MCF 10A (cell line): ENCODE results near the gene AVL9. TPM values are rescaled to one million over a fixed set of nuclear protein-coding genes. Genes with fewer than 3 reads are reported as not detected.
A peak's percentile ranks its signal among the peaks of the same experiment; 100 is the strongest.

ENCODE experiments used
- BruUV-seq: library from RNA; stranded (reverse); fragments of 400-500 nt; replicated peaks from 2 replicates; lab custom pipeline; 2021; lab: Mats Ljungman, UMichigan
- CTCF ChIA-PET: fragments of 300-600 bp; sonication (Branson Sonifier 250); formaldehyde crosslinking; extraction: SDS; loops from one replicate; lab custom pipeline; 2021; ENCODE audit warnings: antibody characterized with exemption, inconsistent platforms; lab: Yijun Ruan, JAX
- POLR2A ChIA-PET: fragments of 300-600, 350-650 bp; sonication (Branson Sonifier 250); formaldehyde crosslinking; extraction: SDS; loops from one replicate; lab custom pipeline; 2020; ENCODE audit warnings: antibody characterized with exemption, inconsistent platforms; lab: Yijun Ruan, JAX
- DNase-seq: peaks from one replicate; pipeline ENCODE4 v3.0.0-alpha.2; 2018; ENCODE audit not compliant: unreplicated experiment
- H3K27ac Mint-ChIP-seq: one replicate; pipeline ENCODE4 v1.8.0; 2022; ENCODE audit warnings: mild to moderate bottlenecking, low read depth, mixed read lengths; ENCODE audit not compliant: unreplicated experiment
- H3K27me3 Mint-ChIP-seq: one replicate; pipeline ENCODE4 v1.8.0; 2022; ENCODE audit warnings: mixed read lengths; ENCODE audit not compliant: insufficient read depth, unreplicated experiment
- H3K36me3 Mint-ChIP-seq: one replicate; pipeline ENCODE4 v1.8.0; 2022; ENCODE audit warnings: mild to moderate bottlenecking, moderate library complexity, mixed read lengths; ENCODE audit not compliant: insufficient read depth, unreplicated experiment
- H3K4me1 Mint-ChIP-seq: one replicate; pipeline ENCODE4 v1.8.0; 2022; ENCODE audit warnings: mixed read lengths; ENCODE audit not compliant: insufficient read depth, unreplicated experiment
- H3K4me3 Mint-ChIP-seq: one replicate; pipeline ENCODE4 v1.8.0; 2022; ENCODE audit warnings: mild to moderate bottlenecking, moderate library complexity, mixed read lengths; ENCODE audit not compliant: unreplicated experiment
- H3K9me3 Mint-ChIP-seq: one replicate; pipeline ENCODE4 v1.8.0; 2022; ENCODE audit warnings: mixed read lengths; ENCODE audit not compliant: unreplicated experiment
- intact Hi-C: fragments of 100-400 bp; cut with micrococcal nuclease; formaldehyde crosslinking; loops from 2 replicates; pipeline ENCODE4 v1.14.1; 2022
- total RNA-seq: library from RNA; stranded (reverse); gene quantifications from 2 replicates; pipeline ENCODE4 v1.2.3, GENCODE V29; 2022
- TF ChIP-seq, protein P1 (sequence below): fragments of 200-600 bp; IDR thresholded peaks from one replicate; pipeline ENCODE4 v1.8.0; 2022; ENCODE audit warnings: antibody characterized with exemption, mild to moderate bottlenecking; ENCODE audit not compliant: unreplicated experiment

Gene AVL9
- total RNA-seq, 1 experiment from 2014 or later = 38.6 TPM

DNA sequence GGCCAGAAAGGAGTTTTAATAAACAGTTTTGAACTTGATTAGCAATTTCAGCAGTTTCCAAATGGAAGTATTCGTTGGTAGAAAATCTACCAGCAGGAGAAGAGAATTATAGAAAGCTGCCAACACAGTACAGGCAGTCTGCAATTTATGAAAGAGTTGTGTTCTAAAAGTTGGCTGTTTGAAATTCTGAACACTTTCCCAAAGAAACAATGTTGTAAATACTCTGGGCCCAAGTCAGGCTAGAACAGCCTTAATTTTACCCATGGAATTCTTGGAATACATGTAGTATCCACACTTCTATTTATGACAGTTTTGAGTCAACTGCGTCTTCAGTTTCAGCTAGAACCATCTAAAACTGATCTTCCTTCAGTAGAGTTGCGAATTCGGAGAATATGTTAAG is 42.5 kb downstream of the AVL9 start:
- H3K4me3 Mint-ChIP-seq = no peak overlapping the region
- H3K36me3 Mint-ChIP-seq = peaks cover 5% of the 10 kb centered on the region
- intact Hi-C loops = loop anchor here (2.0 kb wide), 1 partner anchor 47 kb away; the partner anchor contains the start of gene LSM5
- TF ChIP-seq, protein P1, sequence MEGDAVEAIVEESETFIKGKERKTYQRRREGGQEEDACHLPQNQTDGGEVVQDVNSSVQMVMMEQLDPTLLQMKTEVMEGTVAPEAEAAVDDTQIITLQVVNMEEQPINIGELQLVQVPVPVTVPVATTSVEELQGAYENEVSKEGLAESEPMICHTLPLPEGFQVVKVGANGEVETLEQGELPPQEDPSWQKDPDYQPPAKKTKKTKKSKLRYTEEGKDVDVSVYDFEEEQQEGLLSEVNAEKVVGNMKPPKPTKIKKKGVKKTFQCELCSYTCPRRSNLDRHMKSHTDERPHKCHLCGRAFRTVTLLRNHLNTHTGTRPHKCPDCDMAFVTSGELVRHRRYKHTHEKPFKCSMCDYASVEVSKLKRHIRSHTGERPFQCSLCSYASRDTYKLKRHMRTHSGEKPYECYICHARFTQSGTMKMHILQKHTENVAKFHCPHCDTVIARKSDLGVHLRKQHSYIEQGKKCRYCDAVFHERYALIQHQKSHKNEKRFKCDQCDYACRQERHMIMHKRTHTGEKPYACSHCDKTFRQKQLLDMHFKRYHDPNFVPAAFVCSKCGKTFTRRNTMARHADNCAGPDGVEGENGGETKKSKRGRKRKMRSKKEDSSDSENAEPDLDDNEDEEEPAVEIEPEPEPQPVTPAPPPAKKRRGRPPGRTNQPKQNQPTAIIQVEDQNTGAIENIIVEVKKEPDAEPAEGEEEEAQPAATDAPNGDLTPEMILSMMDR = no peak
- no peaks in the 10 kb centered on the region for H3K27me3 Mint-ChIP-seq
- H3K4me1 Mint-ChIP-seq = peaks cover 14% of the 10 kb centered on the region
- ChIA-PET CTCF (interaction anchor here (0.5 kb wide), 1 partner anchor 353 kb away, joined by 3 read pairs; no protein-coding TSS in a partner anchor), POLR2A (no interaction called here)
- no TSS peak for BruUV-seq
- H3K27ac Mint-ChIP-seq = no peak overlapping the region
- H3K9me3 Mint-ChIP-seq = no peaks in the 10 kb centered on the region
- DNase-seq = no peak

DNA sequence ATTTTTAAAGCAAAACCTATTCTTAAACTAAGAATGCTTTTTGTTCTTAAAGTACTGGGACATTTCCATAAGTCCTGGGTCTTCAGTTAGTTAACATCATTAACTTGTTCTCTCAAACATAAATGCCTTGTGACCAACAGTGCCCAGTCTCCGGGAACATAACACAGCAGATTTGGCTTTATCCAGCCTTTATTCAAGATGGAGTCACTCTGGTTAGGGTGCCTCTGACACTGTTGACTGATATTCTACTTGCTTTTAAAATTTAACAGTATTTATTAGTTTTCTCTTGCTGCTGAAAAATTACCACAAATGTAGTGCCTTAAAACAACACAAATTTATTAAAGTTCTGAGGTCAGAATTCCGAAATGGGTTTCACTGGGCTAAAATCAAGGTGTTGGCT is 44.1 kb downstream of the AVL9 start:
- Mint-ChIP-seq H3K27ac (no peak overlapping the region), H3K9me3 (no peaks in the 10 kb centered on the region), H3K4me1 (peaks cover 14% of the 10 kb centered on the region), H3K27me3 (no peaks in the 10 kb centered on the region), H3K4me3 (no peak overlapping the region), H3K36me3 (peaks cover 2% of the 10 kb centered on the region)
- CTCF ChIA-PET = no interaction called here
- no TSS peak for BruUV-seq
- POLR2A ChIA-PET = no interaction called here
- intact Hi-C loops = no loop called here
- no peak for DNase-seq
- TF ChIP-seq, protein P1 = no peak

DNA sequence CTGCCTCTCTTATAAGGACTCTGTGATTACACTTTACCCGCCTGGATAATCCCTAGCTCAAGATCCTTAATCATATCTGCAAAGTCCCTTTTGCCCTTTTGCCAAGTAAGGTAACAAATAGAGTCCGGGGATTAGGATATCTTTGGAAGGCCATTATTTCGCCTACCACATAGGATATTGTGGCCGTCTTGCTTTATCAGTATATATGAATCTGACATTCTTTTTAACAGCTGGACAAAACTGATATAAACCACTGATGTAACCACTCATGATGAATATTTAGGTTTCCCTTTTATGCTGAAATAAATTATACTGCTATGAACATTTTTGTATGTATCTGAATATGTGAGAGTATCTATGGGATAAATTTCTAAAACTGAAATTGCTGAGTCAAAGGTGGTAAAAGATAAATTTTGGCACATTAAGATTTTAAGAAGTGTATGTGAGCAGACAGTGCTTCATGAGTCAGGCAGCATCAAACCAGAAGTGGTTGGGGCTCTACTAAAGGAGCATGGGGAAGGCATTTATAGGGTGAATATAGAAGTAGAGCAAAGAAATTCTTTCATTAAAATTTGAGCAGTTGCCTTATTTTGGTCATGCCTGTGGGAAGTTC is 44.7 kb downstream of the AVL9 start:
- Mint-ChIP-seq H3K27ac (peak overlapping the region; percentile 51), H3K36me3 (peaks cover 8% of the 10 kb centered on the region), H3K4me1 (peaks cover 14% of the 10 kb centered on the region), H3K4me3 (no peak overlapping the region), H3K27me3 (no peaks in the 10 kb centered on the region), H3K9me3 (no peaks in the 10 kb centered on the region)
- ChIA-PET POLR2A (no interaction called here), CTCF (no interaction called here)
- intact Hi-C loops = no loop called here
- DNase-seq = no peak
- TF ChIP-seq, protein P1 = no peak
- no TSS peak for BruUV-seq

DNA sequence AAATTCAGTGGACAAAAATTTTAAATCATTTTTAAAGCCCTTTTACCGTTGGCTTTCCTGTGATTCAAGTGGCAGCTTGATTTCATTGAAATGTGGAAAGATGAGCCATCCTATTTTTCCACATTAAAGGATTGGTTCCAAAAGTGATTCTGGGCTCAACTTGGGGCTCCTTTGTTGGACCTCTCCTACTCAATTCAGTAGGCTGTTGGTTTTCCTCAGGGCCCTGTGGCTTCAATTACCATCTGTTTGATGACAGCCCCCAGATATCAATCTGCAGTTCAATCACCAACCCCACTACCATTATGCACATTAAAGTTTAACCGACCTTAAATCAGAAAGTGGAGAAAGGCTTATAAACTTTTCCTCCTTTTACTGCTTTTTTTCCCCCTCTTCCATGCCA is 47.3 kb downstream of the AVL9 start:
- DNase-seq = no peak
- peaks cover 8% of the 10 kb centered on the region for H3K4me1 Mint-ChIP-seq
- no peak overlapping the region for H3K27ac Mint-ChIP-seq
- POLR2A ChIA-PET = no interaction called here
- CTCF ChIA-PET = no interaction called here
- H3K4me3 Mint-ChIP-seq = no peak overlapping the region
- intact Hi-C loops = no loop called here
- H3K9me3 Mint-ChIP-seq = no peaks in the 10 kb centered on the region
- TF ChIP-seq, protein P1 = no peak
- H3K36me3 Mint-ChIP-seq = peaks cover 22% of the 10 kb centered on the region
- BruUV-seq = no TSS peak
- no peaks in the 10 kb centered on the region for H3K27me3 Mint-ChIP-seq
